HG02981 (cell line): ENCODE measurements around the gene BMP10.

ENCODE experiments used
- ATAC-seq: cut with Tn5 transposase; IDR thresholded peaks from one replicate; pipeline ENCODE4 v1.9.1; 2021; ENCODE audit warnings: mild to moderate bottlenecking, moderate library complexity; ENCODE audit not compliant: unreplicated experiment

BMP10 gene

GRCh38 chr2:68822207-68822872 is 48.9 kb downstream of the BMP10 start:
- ATAC-seq = no peak

- ATAC-seq = no peak
Measured at GRCh38 chr2:68819556-68819955, 51.6 kb downstream of the BMP10 start.

- ATAC-seq = no peak
Measured at GRCh38 chr2:68817306-68817705, 53.9 kb downstream of the BMP10 start.
